ENCODE results near the gene RAX2. TPM values are rescaled to one million over a fixed set of nuclear protein-coding genes. Genes with fewer than 3 reads are reported as not detected.

The RAX2 gene
- total RNA-seq, 2 experiments from 2014 or later, result not detected

DNA sequence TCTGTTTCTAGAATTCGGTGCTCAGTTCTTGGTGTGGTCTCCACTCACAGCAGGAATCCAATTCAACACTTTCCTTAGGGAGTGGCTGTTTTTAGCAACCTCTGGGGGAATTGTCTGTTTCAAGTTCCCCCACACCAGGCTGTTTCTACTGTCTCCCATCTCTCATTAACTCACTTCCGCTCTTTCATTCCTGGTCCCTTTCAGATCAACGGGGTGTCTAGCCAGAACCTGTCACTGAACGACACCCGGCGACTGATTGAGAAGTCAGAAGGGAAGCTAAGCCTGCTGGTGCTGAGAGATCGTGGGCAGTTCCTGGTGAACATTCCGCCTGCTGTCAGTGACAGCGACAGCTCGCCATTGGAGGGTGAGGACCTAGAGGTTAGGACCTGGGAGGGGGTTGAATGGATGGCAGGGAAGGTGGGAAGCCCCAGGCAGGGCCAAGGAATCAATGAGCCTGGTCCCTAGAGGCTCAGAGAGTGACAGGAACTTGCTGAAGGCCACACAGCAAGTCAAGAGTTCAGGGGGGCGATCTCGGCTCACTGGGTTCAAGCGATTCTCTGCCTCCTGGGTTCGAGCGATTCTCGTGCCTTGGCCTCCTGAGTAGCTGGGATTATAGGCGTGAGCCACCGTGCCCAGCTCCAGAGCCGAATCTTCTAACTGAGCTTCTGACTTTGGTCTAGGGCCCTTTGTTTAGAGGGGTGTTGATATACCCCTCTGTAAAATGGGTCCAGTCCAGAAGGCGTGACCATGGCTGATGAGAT lies 38.3 kb downstream of the RAX2 start:
- CTCF ChIA-PET, result interaction anchor here (1.2 kb wide), 1 partner anchor 22 kb away, joined by 4 read pairs; no protein-coding TSS in a partner anchor
- Mint-ChIP-seq H3K27me3 (ENCODE audit: low read depth) (peaks cover 3% of the 10 kb centered on the region), H3K36me3 (ENCODE audit: low read depth) (no peaks in the 10 kb centered on the region), H3K27ac (no peak overlapping the region), H3K4me1 (ENCODE audit: low read depth) (peaks cover 6% of the 10 kb centered on the region), H3K4me3 (no peak overlapping the region), H3K9me3 (ENCODE audit: insufficient read depth) (no peaks in the 10 kb centered on the region)
- ATAC-seq, result no peak
- POLR2A ChIA-PET, result no interaction called here
- DNase-seq, result no peak

DNA sequence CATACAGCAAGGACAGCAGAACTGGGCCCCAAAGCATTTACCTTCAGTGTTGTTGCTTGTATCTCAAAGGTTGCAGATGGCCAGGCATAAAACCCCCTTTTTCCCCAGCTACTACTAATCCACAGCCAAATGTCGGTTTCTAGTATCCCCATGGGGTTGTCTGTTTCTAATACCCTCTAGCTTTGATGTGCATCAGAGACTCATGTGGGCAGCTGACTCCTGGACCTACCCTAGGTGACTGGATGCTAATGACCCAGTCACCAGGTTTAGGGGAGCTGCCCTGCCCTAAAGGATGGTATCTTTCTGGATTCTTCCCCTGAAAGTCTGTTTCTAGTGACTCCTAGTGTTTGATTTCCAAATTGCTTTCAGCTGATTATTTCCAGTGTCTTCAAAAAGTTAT lies 39.9 kb downstream of the RAX2 start:
- ChIA-PET POLR2A (no interaction called here), CTCF (no interaction called here)
- Mint-ChIP-seq H3K4me3 (no peak overlapping the region), H3K9me3 (ENCODE audit: insufficient read depth) (no peaks in the 10 kb centered on the region), H3K36me3 (ENCODE audit: low read depth) (no peaks in the 10 kb centered on the region), H3K27ac (no peak overlapping the region), H3K4me1 (ENCODE audit: low read depth) (no peaks in the 10 kb centered on the region), H3K27me3 (ENCODE audit: low read depth) (peaks cover under 1% of the 10 kb centered on the region)
- ATAC-seq (no peak), DNase-seq (no peak)

DNA sequence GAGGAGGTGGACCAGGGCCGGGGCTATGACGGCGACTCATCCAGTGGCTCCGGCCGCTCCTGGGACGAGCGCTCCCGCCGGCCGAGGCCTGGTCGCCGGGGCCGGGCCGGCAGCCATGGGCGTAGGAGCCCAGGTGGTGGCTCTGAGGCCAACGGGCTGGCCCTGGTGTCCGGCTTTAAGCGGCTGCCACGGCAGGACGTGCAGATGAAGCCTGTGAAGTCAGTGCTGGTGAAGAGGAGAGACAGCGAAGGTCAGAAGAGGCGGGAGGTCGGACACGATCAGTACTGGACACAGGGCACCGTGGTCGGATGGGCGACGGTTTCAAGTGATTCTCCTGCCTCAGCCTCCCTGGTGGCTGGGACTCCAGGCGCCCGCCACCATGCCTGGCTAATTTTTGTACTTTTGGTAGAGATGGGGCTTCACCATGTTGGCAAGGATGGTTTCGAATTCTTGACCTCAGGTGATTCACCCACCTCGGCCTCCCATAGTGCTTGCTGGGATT lies 41.5 kb downstream of the RAX2 start:
- no peak for ATAC-seq
- no peaks in the 10 kb centered on the region for H3K27me3 Mint-ChIP-seq (ENCODE audit: low read depth)
- CTCF ChIA-PET, result interaction anchor here (1.0 kb wide), 1 partner anchor 10 kb away, joined by 3 read pairs; no protein-coding TSS in a partner anchor

DNA sequence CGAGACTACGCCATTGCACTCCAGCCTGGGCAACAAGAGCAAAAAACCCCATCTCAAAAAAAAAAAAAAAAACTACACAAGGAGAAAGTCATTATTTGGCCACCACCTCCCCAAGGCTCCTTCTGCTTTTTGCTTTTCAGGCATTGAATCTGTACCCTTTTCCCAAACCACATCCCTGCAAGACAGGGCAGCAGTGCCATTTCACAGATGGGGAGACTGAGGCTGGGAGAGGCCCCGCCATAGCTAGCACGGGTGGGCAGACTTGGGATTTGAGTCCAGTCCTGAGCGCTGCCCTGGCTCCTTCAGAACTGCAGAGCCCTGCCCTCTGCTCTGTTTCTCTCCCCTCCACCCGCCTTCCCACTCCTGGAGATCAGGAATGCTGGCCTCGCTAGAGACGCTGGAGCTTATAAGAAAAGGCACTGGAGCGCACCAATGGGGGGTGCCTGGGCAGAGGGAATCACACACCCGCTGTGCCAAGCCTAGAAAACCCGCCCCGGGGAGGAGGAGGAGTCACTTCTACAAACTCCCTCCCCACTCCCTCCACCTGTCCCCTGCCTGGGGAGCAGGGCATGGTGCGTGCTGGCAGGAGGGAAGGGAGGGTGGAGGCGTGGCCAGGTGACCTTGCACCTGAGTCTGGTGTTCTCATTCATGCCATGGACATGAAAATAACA lies 46.3 kb downstream of the RAX2 start:
- H3K27me3 Mint-ChIP-seq (ENCODE audit: low read depth), result peaks cover 19% of the 10 kb centered on the region
- peaks cover 16% of the 10 kb centered on the region for H3K4me1 Mint-ChIP-seq (ENCODE audit: low read depth)
- H3K27ac Mint-ChIP-seq, result no peak overlapping the region
- no peak for DNase-seq
- no peaks in the 10 kb centered on the region for H3K36me3 Mint-ChIP-seq (ENCODE audit: low read depth)
- ChIA-PET POLR2A (no interaction called here), CTCF (no interaction called here)
- no peak overlapping the region for H3K4me3 Mint-ChIP-seq
- H3K9me3 Mint-ChIP-seq (ENCODE audit: insufficient read depth), result no peaks in the 10 kb centered on the region
- ATAC-seq, result no peak

More for the DNA sequence above, 41.5 kb downstream of the RAX2 start:
- POLR2A ChIA-PET, result no interaction called here
- H3K4me1 Mint-ChIP-seq (ENCODE audit: low read depth), result no peaks in the 10 kb centered on the region
- H3K36me3 Mint-ChIP-seq (ENCODE audit: low read depth), result no peaks in the 10 kb centered on the region
- H3K27ac Mint-ChIP-seq, result no peak overlapping the region
- DNase-seq, result no peak
- H3K4me3 Mint-ChIP-seq, result no peak overlapping the region
- no peaks in the 10 kb centered on the region for H3K9me3 Mint-ChIP-seq (ENCODE audit: insufficient read depth)

DNA sequence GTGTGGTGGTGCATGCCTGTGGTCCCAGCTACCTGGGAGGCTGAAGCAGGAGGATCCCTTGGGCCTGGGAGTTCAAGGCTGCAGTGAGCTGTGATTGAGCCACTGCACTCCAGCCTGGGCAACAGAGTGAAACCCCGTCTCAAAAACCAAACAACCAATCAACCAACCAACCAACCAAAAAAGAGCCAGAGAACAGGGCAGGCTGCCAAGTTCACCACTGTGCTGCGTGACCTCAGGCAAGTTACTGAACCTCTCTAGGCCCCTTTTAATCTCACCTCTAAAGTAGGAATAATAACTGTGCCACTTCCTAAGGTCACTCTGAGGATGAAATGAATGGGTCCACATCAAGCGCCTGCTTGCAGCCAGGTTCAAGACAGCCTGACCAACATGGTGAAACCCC lies 46.9 kb downstream of the RAX2 start:
- Mint-ChIP-seq H3K4me1 (ENCODE audit: low read depth) (peaks cover 16% of the 10 kb centered on the region), H3K36me3 (ENCODE audit: low read depth) (no peaks in the 10 kb centered on the region), H3K27ac (no peak overlapping the region), H3K9me3 (ENCODE audit: insufficient read depth) (no peaks in the 10 kb centered on the region), H3K27me3 (ENCODE audit: low read depth) (peaks cover 19% of the 10 kb centered on the region), H3K4me3 (no peak overlapping the region)
- CTCF ChIA-PET, result interaction anchor here (1.6 kb wide), 1 partner anchor 19 kb away, joined by 3 read pairs; no protein-coding TSS in a partner anchor
- ATAC-seq (no peak), DNase-seq (no peak)
- POLR2A ChIA-PET, result no interaction called here

DNA sequence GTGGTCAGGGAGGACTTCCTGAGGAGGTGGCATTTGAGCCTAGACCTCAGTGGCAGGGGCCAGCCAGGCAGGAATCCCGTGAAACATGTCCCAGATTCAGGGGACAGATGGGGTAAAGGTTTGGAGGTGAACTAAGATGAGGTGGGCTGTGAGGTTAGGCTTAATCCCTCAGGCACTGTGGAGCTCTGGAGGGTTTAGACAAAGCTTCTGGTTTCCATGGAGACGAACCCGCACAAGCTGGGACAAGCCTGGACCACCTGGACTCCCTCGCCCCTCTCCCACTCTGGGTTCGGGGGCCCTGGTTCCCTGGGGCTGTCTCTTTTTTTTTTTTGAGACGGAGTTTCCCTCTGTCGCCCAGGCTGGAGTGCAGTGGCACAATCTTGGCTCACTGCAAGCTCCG lies 48.1 kb downstream of the RAX2 start:
- no peak overlapping the region for H3K4me3 Mint-ChIP-seq
- peaks cover 16% of the 10 kb centered on the region for H3K4me1 Mint-ChIP-seq (ENCODE audit: low read depth)
- peaks cover 19% of the 10 kb centered on the region for H3K27me3 Mint-ChIP-seq (ENCODE audit: low read depth)
- no peaks in the 10 kb centered on the region for H3K36me3 Mint-ChIP-seq (ENCODE audit: low read depth)
- ATAC-seq (no peak), DNase-seq (no peak)
- ChIA-PET CTCF (interaction anchor here (0.6 to 1.6 kb wide), 2 partner anchors 17 to 21 kb away, joined by 3 read pairs; no protein-coding TSS in a partner anchor), POLR2A (interaction anchor here (0.5 kb wide), 1 partner anchor 14 kb away, joined by 3 read pairs; no protein-coding TSS in a partner anchor)
- H3K27ac Mint-ChIP-seq, result no peak overlapping the region
- H3K9me3 Mint-ChIP-seq (ENCODE audit: insufficient read depth), result no peaks in the 10 kb centered on the region

DNA sequence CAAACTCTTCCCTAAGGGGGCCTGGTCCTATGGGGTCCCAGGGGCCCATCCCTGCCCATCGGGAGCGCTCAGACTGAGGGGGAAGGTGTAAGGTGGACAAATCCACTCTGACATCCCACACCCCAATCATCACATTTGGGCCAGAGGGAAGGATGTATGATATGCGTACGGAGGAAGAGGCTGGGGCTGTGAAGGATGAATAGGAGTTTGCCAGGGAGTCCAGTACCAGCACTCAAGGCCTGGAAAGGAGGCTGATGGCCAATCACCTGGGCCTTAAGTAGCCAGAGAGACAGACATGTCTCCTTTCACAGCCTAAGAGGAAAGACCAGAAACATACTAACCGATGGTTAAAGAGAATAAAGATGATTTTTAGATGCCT lies 48.9 kb downstream of the RAX2 start:
- H3K4me3 Mint-ChIP-seq, result no peak overlapping the region
- H3K27ac Mint-ChIP-seq, result no peak overlapping the region
- CTCF ChIA-PET, result no interaction called here

DNA sequence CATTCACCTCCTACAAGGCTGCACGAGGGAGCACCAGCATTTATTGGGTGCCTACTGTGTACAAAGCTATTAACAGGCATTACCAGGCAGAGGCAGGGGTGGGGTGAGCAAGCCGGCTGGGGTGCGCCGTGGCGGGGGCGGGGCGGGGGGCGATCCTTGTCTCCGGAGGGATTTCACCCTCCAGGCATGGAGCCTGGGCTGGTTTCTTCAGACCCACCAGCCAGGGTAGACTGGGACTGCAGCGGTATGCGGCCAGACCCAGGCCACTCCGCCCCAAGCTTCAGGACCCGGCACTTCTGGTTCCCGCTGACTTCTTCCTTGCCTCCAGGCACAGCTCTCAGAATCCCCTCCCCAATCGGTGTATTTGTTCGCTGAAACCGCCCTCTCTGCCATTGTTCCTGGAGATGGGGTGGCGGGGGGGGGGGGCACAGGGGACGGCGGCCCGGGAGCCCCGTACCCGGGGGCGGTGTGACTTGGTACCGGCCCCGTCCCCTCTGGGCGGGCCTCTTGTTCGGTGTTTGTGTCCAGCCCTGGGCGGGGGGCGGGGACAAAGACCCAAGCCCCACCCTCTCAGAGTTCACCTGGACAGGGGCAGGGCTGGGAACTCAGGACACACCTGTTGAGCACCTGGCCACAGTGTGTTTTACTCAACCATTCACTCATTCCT lies 49.5 kb downstream of the RAX2 start:
- Mint-ChIP-seq H3K9me3 (ENCODE audit: insufficient read depth) (no peaks in the 10 kb centered on the region), H3K27ac (no peak overlapping the region), H3K4me3 (no peak overlapping the region), H3K4me1 (ENCODE audit: low read depth) (peaks cover 16% of the 10 kb centered on the region), H3K36me3 (ENCODE audit: low read depth) (no peaks in the 10 kb centered on the region), H3K27me3 (ENCODE audit: low read depth) (peaks cover 19% of the 10 kb centered on the region)
- ChIA-PET CTCF (interaction anchor here (1.2 kb wide), 1 partner anchor 100 kb away, joined by 3 read pairs; no protein-coding TSS in a partner anchor), POLR2A (no interaction called here)
- no peak for DNase-seq
- ATAC-seq, result no peak

More for the DNA sequence above, 48.9 kb downstream of the RAX2 start:
- Mint-ChIP-seq H3K36me3 (ENCODE audit: low read depth) (no peaks in the 10 kb centered on the region), H3K9me3 (ENCODE audit: insufficient read depth) (no peaks in the 10 kb centered on the region), H3K27me3 (ENCODE audit: low read depth) (peaks cover 19% of the 10 kb centered on the region), H3K4me1 (ENCODE audit: low read depth) (peaks cover 16% of the 10 kb centered on the region)
- DNase-seq (no peak), ATAC-seq (no peak)
- POLR2A ChIA-PET, result interaction anchor here (0.5 kb wide), 1 partner anchor 13 kb away, joined by 3 read pairs; no protein-coding TSS in a partner anchor

DNA sequence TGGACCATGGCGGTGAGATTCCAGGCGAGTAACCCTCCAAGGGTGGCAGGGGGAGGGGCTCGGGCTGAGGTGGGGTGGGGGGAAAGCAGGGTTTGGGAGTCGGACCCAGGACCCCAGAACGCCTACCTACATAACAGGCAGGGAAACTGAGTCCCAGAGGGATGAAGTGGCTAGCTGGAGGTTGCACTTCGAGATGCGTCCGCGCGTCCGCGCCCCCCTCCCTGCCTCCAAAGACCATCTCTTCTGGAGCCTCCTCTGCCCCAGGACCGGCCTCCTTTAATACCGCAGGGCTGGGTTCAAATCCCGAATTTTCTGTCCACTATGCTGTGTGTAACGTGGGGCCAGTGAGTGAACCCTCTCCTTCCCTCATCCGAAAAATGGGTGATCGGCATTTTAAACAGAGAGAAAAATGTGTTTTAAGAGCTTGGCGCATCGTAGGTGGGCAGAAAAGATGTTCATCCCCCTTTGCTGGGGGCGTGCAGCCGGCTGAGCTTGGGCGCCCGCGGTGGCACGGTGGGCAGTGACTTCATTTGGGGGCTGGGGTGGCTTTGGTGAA lies 50.1 kb downstream of the RAX2 start:
- no peaks in the 10 kb centered on the region for H3K36me3 Mint-ChIP-seq (ENCODE audit: low read depth)
- ChIA-PET CTCF (interaction anchor here (1.2 kb wide), 1 partner anchor 100 kb away, joined by 3 read pairs; no protein-coding TSS in a partner anchor), POLR2A (no interaction called here)
- H3K27ac Mint-ChIP-seq, result no peak overlapping the region
- H3K4me1 Mint-ChIP-seq (ENCODE audit: low read depth), result peaks cover 16% of the 10 kb centered on the region
- H3K9me3 Mint-ChIP-seq (ENCODE audit: insufficient read depth), result no peaks in the 10 kb centered on the region
- H3K27me3 Mint-ChIP-seq (ENCODE audit: low read depth), result peaks cover 19% of the 10 kb centered on the region
- no peak for ATAC-seq
- DNase-seq, result no peak
- H3K4me3 Mint-ChIP-seq, result no peak overlapping the region

DNA sequence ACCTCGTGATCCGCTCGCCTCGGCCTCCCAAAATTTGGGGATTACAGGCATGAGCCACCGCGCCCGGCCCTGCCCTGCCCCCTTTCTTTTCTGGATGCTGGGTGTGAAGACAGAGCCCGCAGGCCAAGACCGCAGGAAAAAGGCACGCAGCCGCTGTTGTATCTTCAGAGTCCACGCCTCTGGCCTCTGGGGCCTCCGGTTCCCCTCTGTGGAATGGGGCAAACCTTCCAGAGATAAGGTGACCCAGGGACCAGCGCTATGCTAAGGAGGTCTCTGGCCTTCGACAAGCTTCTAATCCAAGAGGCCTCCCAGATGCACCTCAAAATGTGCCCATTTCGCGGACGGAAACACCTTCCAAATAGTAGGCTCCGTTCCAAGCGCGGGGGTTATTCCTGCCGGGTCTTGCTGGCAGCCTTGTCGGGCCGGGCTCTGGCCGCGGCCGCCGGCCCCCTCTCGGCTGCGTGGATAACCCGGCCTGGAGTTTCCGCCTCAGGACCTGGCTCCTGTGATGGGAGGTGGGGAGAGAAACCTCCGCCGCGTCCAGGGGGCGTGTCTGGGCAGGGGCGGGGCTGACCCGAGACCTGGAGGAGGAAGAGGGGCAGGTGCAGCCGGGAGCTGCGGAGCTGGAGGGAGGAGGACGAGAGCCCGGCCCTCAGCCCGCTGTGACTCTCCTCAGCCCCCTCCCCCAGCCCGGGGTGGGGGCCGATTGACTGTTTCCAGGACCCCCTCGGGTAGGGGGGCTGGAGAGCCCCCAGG lies 50.7 kb downstream of the RAX2 start:
- no peaks in the 10 kb centered on the region for H3K9me3 Mint-ChIP-seq (ENCODE audit: insufficient read depth)
- peak; percentile 80 for ATAC-seq
- no peak overlapping the region for H3K27ac Mint-ChIP-seq
- H3K36me3 Mint-ChIP-seq (ENCODE audit: low read depth), result no peaks in the 10 kb centered on the region
- peaks cover 16% of the 10 kb centered on the region for H3K4me1 Mint-ChIP-seq (ENCODE audit: low read depth)
- ChIA-PET CTCF (interaction anchor here (1.2 kb wide), 1 partner anchor 101 kb away, joined by 3 read pairs; no protein-coding TSS in a partner anchor), POLR2A (interaction anchor here (0.6 kb wide), 1 partner anchor 17 kb away, joined by 3 read pairs; no protein-coding TSS in a partner anchor)
- peak overlapping the region; percentile 51 for H3K4me3 Mint-ChIP-seq
- H3K27me3 Mint-ChIP-seq (ENCODE audit: low read depth), result peaks cover 19% of the 10 kb centered on the region
- peak; percentile 85 for DNase-seq

DNA sequence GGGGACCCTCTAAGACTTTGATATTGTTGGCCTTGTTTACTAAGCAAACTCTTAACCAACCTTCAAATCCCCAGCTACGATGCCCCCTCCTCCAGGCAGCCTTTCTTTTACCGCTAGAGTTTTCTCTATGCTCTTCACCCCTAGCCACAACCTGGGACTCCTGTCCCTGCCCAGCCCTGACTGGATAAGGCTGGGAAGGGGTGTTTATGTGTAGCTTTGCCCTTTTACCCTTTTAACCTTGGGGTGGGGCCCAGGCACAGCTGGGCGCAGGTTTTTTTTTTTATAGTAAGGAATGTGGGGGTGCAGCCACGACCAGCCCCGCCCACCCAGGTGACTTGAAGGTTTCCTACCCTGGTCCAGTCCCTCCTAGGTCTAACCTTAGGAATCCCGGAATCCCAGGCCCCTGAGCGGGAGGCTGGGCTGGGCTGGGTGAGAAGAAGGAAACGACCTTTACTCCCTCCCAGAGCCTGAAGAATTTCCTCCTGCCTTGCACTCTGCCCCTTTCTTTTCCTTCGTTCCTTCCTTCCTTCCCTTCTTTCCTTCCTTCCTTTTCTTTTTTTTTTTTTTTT lies 51.6 kb downstream of the RAX2 start:
- DNase-seq (no peak), ATAC-seq (no peak)
- ChIA-PET POLR2A (no interaction called here), CTCF (interaction anchor here (1.1 kb wide), 1 partner anchor 102 kb away, joined by 5 read pairs; no protein-coding TSS in a partner anchor)
- Mint-ChIP-seq H3K36me3 (ENCODE audit: low read depth) (no peaks in the 10 kb centered on the region), H3K4me3 (no peak overlapping the region), H3K9me3 (ENCODE audit: insufficient read depth) (no peaks in the 10 kb centered on the region), H3K27me3 (ENCODE audit: low read depth) (peaks cover 19% of the 10 kb centered on the region), H3K27ac (no peak overlapping the region), H3K4me1 (ENCODE audit: low read depth) (peaks cover 16% of the 10 kb centered on the region)

Data from activated CD8-positive, alpha-beta T cell treated with anti-CD3 and anti-CD28 coated beads, Interleukin-2, amount 10 ng/mL, durations not matched to agents 7 days and 5 days (primary cell).